Astrocyte of the hippocampus (primary cell): Measurements from ENCODE around the gene POLD4.
A peak's percentile ranks its signal among the peaks of the same experiment; 100 is the strongest.

Experiments used
- DNase-seq: peaks from one replicate; pipeline ENCODE4 v3.0.0; 2011; ENCODE audit warnings: low read depth, low spot score

The POLD4 gene

DNA sequence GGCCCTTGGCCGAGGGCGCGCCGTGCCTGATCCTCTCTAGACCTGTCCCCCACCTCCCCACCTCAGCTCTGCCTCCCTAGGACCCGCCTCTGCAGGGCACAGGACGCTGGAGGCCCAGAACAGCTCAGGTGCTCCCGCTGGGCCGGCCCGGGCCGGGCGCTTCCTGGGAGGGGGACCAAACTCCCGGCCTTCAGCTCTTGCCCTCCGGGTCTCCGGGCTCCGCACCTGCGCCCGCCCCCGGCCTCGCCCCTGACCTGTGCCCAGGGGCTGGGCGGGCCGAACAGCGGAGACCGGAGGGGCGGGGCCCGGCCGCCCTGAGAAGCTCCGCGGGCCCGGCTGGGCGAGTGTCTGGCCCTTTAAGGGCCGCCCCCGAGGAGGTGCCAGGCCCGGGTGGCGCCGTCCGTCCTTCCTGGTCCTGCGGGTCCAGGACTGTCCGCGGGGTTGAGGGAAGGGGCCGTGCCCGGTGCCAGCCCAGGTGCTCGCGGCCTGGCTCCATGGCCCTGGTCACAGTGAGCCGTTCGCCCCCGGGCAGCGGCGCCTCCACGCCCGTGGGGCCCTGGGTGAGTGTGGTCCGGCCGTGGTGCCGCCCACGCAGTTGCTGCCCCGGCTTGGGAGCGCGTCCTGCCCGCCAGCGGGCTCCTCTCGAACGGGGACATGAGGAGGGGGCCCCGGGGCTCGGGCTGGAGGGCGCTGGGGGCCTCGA lies 50.1 kb downstream of the POLD4 start, which contains the start of gene SSH3:
SSH3 (plus strand) TSS at position 399 of the 703 bp plus-strand sequence; CDS start at position 495, 96 bp downstream.
- DNase-seq = peak; percentile 80

DNA sequence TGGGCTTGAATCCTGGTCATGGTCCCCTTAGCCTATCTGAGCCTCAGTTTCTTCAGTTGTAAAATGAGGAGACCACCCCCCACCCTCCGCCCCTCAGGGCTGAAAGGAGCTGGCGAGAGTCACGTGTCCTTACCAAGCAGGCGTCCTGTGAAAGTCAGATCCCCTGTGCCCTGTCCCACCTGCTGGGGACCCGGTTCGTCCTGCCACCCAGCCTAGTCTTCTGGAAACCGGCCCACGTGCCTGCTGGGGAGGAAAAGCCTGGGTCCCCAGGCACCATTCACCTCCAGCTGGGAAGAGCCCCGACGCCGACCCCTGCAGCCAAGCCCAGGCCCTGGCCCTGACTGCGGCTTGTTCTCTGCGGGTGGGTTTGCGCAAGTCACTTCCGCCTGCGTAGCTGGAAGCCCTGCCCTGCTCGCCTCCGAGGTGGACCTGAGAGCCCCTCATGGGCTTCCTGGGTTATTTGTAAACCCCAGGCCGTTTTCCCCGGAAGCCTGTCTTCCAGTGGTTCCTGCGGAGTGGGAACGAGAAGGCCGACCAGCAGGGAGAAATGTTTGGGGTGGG lies 50.7 kb downstream of the POLD4 start:
- DNase-seq = peak; percentile 31

DNA sequence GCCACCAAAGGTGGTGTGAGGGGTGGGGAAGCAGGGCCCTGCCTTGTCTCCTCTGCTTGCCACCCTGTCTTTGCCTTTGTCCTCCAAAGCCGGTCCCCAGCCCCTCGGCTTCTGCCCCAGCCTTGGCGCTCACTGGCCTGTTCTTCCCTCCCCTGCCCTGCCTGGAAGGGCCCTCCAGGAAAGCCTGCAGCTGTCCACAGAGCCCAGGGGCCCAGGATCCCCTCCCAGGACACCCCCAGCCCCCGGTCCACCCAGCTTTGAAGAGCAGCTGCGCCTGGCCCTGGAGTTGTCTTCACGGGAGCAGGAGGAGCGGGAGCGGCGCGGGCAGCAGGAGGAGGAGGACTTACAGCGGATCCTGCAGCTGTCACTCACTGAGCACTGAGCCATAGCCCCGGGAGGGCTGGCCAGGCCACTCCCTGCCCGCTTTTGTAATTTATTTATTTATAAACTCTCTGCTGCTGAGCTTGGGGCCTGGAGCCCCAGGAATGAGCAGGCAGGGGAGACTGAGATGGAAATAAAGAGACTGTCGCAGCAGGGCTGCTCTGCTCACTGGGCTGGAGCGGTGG lies 51.3 kb downstream of the POLD4 start:
- peak; percentile 58 for DNase-seq

DNA sequence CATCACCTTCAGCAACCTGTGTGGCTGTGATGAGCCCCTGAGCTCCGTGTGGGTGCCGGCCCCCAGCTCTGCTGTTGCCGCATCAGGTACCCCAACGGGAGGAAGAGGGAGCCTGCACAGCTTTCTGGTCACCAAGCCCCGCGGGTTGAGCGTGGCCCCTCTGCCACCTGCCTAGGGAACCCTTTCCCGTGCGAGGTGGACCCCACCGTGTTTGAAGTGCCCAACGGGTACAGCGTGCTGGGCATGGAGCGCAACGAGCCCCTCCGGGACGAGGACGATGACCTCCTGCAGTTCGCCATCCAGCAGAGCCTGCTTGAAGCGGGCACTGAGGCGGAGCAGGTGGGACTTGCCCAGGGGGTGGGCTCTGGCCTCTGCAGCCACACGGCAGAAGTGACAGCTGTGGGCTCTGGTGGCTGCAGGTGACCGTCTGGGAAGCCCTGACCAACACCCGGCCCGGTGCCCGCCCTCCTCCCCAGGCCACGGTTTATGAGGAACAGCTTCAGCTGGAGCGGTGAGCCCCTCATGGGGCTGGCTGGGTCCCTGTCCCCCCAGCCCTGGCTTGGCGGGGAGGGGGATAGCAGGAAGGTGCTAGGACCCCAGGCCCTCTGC lies 51.9 kb downstream of the POLD4 start:
- DNase-seq = no peak
